GM12878 (cell line): ENCODE results near the gene TERB1. TPM values are rescaled to one million over a fixed set of nuclear protein-coding genes. Genes with fewer than 3 reads are reported as not detected.

ENCODE experiments used
- ATAC-seq: fragments of 200-7000 bp; cut with Tn5 transposase; 3 replicates; pipeline ENCODE4 v1.9.1; 2020; ENCODE audit warnings: mild to moderate bottlenecking, moderate library complexity
- BruUV-seq: library from RNA; stranded (reverse); fragments of 400-500 nt; replicated peaks from 2 replicates; lab custom pipeline; 2021; lab: Mats Ljungman, UMichigan
- CTCF ChIA-PET: fragments of 300-600 bp; sonication (Branson Sonifier 250); formaldehyde crosslinking; extraction: SDS; loops from one replicate; lab custom pipeline; 2021; ENCODE audit warnings: inconsistent platforms; lab: Yijun Ruan, JAX
- POLR2A ChIA-PET: fragments of 350-600 bp; formaldehyde crosslinking; extraction: SDS; loops from one replicate; lab custom pipeline; 2021; ENCODE audit warnings: inconsistent platforms; lab: Charles Lee
- RAD21 ChIA-PET: fragments of 300-600 bp; sonication (Branson Sonifier 250); formaldehyde crosslinking; loops from one replicate; lab custom pipeline; 2023; ENCODE audit warnings: antibody characterized with exemption; ENCODE audit not compliant: unreplicated experiment; lab: Charles Lee
- SMC1A ChIA-PET: fragments of 300-600 bp; sonication (Branson Sonifier 250); formaldehyde crosslinking; loops from one replicate; lab custom pipeline; 2023; ENCODE audit not compliant: unreplicated experiment, uncharacterized antibody; lab: Charles Lee
- DNase-seq: peaks from one replicate; pipeline ENCODE4 v3.0.0-alpha.2; 2011; ENCODE audit warnings: low read depth, low spot score
- FAIRE-seq: peaks from 3 replicates; lab custom pipeline; 2011; peaks lifted over from hg19 to GRCh38; lab: Jason Lieb, UNC
- H2AFZ ChIP-seq: 2 replicates; pipeline ENCODE4 v1.6.0; 2011; ENCODE audit warnings: low read depth, low read length, control low read depth; ENCODE audit not compliant: control insufficient read depth
- H3K27ac ChIP-seq: 2 replicates; pipeline ENCODE4 v1.5.1; 2011; ENCODE audit warnings: control low read depth; ENCODE audit not compliant: control insufficient read depth, insufficient read depth
- H3K27me3 ChIP-seq, 2 experiments: replicated peaks in 1 of 2; 2 replicates each; pipeline versions ENCODE4 v1.6.0 to v1.6.1; 2011; ENCODE audit warnings: low read length in 1 of 2; ENCODE audit not compliant: control insufficient read depth in 2 of 2, insufficient read depth in 2 of 2
- H3K36me3 ChIP-seq, 2 experiments: 2 replicates each; pipeline ENCODE4 v1.5.1; 2011; ENCODE audit warnings: low read length in 1 of 2; ENCODE audit not compliant: control insufficient read depth in 2 of 2, insufficient read depth in 2 of 2
- H3K4me1 ChIP-seq: 2 replicates; pipeline ENCODE4 v1.6.1; 2011; ENCODE audit warnings: mild to moderate bottlenecking, low read length, moderate library complexity, mixed read lengths; ENCODE audit not compliant: control insufficient read depth, insufficient read depth
- H3K4me2 ChIP-seq: 2 replicates; pipeline ENCODE4 v1.6.0; 2011; ENCODE audit warnings: control low read depth; ENCODE audit not compliant: control insufficient read depth, insufficient read depth
- H3K4me3 ChIP-seq: fragments of 200-600 bp; sonication (generic); 2 replicates; pipeline ENCODE4 v1.5.1; 2016
- H3K79me2 ChIP-seq: 2 replicates; pipeline ENCODE4 v1.6.0; 2011; ENCODE audit warnings: low read length; ENCODE audit not compliant: control insufficient read depth, insufficient read depth
- H3K9ac ChIP-seq: 2 replicates; pipeline ENCODE4 v1.8.0; 2011; ENCODE audit warnings: low read length, control low read depth, mixed read lengths; ENCODE audit not compliant: control insufficient read depth, insufficient read depth
- H3K9me3 ChIP-seq: replicated peaks from 3 replicates; pipeline ENCODE4 v1.5.1; 2011; ENCODE audit warnings: mild to moderate bottlenecking, low read length; ENCODE audit not compliant: control insufficient read depth, insufficient read depth
- H4K20me1 ChIP-seq: 2 replicates; pipeline ENCODE4 v1.6.0; 2011; ENCODE audit not compliant: control insufficient read depth, insufficient read depth
- ATF3 ChIP-seq: IDR thresholded peaks from 2 replicates; pipeline ENCODE4 v1.6.1; 2011; ENCODE audit warnings: low read depth, mild to moderate bottlenecking, low read length, moderate library complexity, borderline replicate concordance; ENCODE audit errors: extremely low read depth
- RAD21 ChIP-seq: IDR thresholded peaks from 2 replicates; pipeline ENCODE4 v1.6.1; 2011; ENCODE audit warnings: mild to moderate bottlenecking, low read depth, low read length, moderate library complexity; ENCODE audit not compliant: insufficient read depth
- SKIL ChIP-seq: fragments of 450-650 bp; IDR thresholded peaks from 2 replicates; pipeline ENCODE4 v1.6.1; 2017; ENCODE audit warnings: mild to moderate bottlenecking, low read depth, inconsistent platforms; ENCODE audit not compliant: poor library complexity, severe bottlenecking
- SMC3 ChIP-seq: IDR thresholded peaks from 2 replicates; pipeline ENCODE4 v1.6.1; 2011; ENCODE audit warnings: low read length, improper control_type of control experiment, borderline replicate concordance
- ZBTB33 ChIP-seq: fragments of 450-650 bp; IDR thresholded peaks from 2 replicates; pipeline ENCODE4 v1.6.1; 2017; ENCODE audit warnings: mild to moderate bottlenecking
- ZNF592 ChIP-seq: fragments of 450-650 bp; IDR thresholded peaks from 2 replicates; pipeline ENCODE4 v1.6.1; 2017; ENCODE audit warnings: mild to moderate bottlenecking, moderate library complexity
- WGBS: methylation state at CpG from one replicate; pipeline ENCODE4 v1.1.6; 2016; ENCODE audit warnings: low lambda C conversion rate; ENCODE audit not compliant: insufficient replicate concordance, insufficient coverage; ENCODE audit errors: missing lambda C conversion rate; 5-methylcytosine and 5-hydroxymethylcytosine counted together
- in situ Hi-C: fragments of 300-500 bp; cut with MboI; formaldehyde crosslinking; loops from 9 replicates; pipeline ENCODE4 v1.14.3; 2018; ENCODE audit warnings: mixed read lengths
- intact Hi-C: fragments of 100-400 bp; cut with micrococcal nuclease; formaldehyde crosslinking; loops from one replicate; pipeline ENCODE4 v1.14.2; 2022; ENCODE audit not compliant: unreplicated experiment
- polyA plus RNA-seq, 11 experiments: library from polyadenylated mRNA; depleted of rRNA in 4 of 11; unstranded in 6 of 11; stranded (reverse) in 5 of 11; fragments of >200 nt; fragmentation: Nextera tagmentation in 4 of 11; fragmentation: Illumina TruSeq in 1 of 11; extraction: Ambion mirVana in 4 of 11; extraction: Trizol in 1 of 11; gene quantifications; 1 replicate in 1 of 11; 2 replicates in 10 of 11; pipeline versions ENCODE4 v1.2.1 to v1.2.3, GENCODE V29; 2011 to 2016; ENCODE audit warnings: inconsistent platforms in 2 of 11, missing spikeins in 2 of 11, low read depth in 1 of 11
- total RNA-seq, 4 experiments: library from RNA; depleted of rRNA in 3 of 4; stranded (reverse); fragments of >200 nt in 3 of 4; fragmentation: Illumina TruSeq in 1 of 4; extraction: Trizol in 1 of 4; gene quantifications; 2 replicates each; pipeline versions ENCODE4 v1.2.1 to v1.2.3, GENCODE V29; 2013 to 2021

Gene TERB1
- total and polyA plus RNA-seq, 10 of the 15 experiments (the other 5 are each of a cell fraction or from before 2014, with no cell fraction given), result 0.03 to 0.10 (median 0.06) TPM; not detected in 7

- TF ChIP-seq ZNF592 (no peak), RAD21 (peak; percentile 32; the same call in 1 of the 2 replicates), SMC3 (peak; percentile 51), ATF3 (no peak)
Observed at GRCh38 chr16:66740010-66740409, 61.4 kb downstream of the TERB1 start (continued).

- Histone ChIP-seq H3K4me1 (no peaks in the 10 kb centered on the region), H3K27me3 (no peaks in the 10 kb centered on the region), H3K79me2 (peaks cover 3% of the 10 kb centered on the region; the same call in 1 of the 2 replicates), H4K20me1 (no peaks in the 10 kb centered on the region; the same call in 1 of the 2 replicates), H3K9ac (no peak overlapping the region), H3K4me2 (no peak overlapping the region), H2AFZ (no peak overlapping the region), H3K4me3 (no peak overlapping the region), H3K27ac (no peak overlapping the region), H3K9me3 (no peaks in the 10 kb centered on the region), H3K36me3 (peaks cover 20 to 40% of the 10 kb centered on the region in 2 experiments)
- ATAC-seq, result no peak
- intact Hi-C loops, result no loop called here
- no TSS peak for BruUV-seq
- WGBS, result 39% methylated on average over 4 of the region's 4 CpGs
- DNase-seq, result no peak
- ChIA-PET SMC1A (no interaction called here), POLR2A (no interaction called here), CTCF (interaction anchor here (1.0 to 8.5 kb wide), 7 partner anchors 9 to 137 kb away, joined by 4 to 76 read pairs (median 5); partner anchors contain the start of genes DYNC1LI2 and NAE1), RAD21 (interaction anchor here (0.6 to 1.0 kb wide), 2 partner anchors 10 to 132 kb away, joined by 3 to 4 read pairs; no protein-coding TSS in a partner anchor)
- in situ Hi-C loops, result loop anchor here (5.0 kb wide), 1 partner anchor 329 kb away; no protein-coding TSS in a partner anchor
- FAIRE-seq, result no peak
- TF ChIP-seq ZBTB33 (no peak), SKIL (no peak)
Observed at GRCh38 chr16:66735891-66736290, 65.5 kb downstream of the TERB1 start.
